ENCODE measurements around the gene RGL1.

The RGL1 gene

DNA sequence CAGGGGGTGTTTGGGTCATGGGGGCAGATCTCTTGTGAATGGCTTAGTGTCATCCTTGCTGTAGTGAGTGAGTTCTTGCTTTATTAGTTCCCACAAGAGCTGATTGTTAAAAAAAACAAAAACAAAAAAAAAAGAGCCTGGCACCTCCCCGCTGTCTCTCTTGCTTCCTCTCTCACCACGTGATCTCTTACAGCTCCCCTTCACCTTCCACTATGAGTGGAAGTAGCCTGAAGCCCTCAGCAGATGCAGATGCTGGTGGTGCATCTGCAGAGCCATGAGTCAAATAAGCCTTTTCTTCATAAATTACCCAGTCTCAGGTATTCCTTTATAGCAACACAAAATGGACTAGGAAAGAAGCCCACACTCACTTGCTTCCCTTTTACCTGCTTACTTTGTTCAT, 17.2 kb upstream of the RGL1 start:
- DNase-seq: no peak

DNA sequence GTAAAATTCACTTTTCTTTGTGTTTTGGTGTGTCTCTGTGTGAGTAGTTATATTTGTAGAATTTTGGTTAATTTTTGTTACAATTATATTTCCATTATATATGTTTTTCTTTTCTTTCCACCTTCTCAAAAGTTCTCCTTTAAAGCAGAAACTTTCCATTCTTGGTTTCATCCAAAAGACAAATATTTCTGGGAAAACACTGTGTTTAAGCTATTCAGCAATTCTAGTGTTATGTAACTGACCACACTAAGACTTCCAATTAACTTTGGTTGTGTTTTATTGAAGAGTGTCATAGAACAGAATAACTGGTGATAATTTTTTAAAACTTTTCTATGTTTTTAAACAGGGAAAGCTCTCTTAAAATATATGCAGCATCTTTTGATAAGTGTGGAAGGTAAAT, 13.6 kb upstream of the RGL1 start:
- no peak for DNase-seq

DNA sequence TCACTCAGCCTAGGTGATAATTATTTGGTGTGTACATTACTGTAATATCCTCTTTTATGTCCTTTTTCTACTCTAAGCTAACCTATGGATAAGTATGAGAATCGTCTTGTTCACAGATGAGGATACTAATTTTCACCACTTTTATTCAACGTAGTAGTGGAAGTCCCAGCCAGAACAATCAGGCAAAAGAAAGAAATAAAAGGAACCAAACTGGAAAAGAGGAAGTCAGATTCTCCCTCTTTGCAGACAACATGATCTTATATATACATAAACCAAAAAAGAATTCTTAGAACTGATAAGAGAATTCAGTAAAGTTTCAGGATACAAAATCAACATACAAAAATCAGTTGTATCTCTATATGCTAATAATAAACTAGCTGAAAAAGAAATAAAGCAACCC, 12.6 kb upstream of the RGL1 start:
- no peak for DNase-seq

- DNase-seq: no peak
These were observed 10.8 kb upstream of the RGL1 start for GRCh38 chr1:183794088-183794487.

DNA sequence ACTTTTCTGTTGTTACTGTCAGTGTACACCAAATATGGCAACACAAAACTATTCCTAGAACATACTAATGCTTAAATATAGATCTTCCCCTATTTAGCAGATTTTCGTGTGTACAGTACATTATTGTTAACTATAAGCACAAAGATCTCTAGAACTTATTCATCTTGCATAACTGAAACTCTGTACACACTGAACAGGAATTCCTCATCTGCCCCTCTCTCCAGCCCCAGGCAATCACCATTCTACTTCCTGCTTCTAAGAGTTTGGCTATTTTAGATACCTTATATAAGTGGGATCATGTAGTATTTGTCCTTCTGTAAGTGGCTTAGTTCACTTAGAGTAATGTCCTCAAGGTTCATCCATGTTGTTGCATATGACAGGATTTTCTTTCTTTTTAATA, 4.5 kb upstream of the RGL1 start:
- no peak for DNase-seq

DNA sequence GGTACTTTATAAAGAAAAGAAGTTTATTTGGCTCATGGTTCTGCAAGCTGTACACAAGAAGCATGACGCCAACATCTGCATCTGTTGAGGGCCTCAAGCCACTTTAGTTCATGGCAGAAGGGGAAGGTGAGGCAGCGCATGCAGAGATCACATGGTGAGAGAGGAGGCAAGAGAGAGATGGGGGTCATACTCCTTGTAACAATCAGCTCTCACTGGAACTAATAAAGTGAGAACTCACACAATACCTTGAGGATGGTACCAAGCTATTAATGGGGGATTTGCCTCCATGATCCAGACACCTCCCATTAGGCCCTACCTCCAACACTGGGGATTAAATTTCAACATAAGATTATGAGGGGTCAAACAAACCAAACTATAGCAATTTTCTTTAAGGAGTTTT, 3.3 kb upstream of the RGL1 start:
- no peak for DNase-seq

DNA sequence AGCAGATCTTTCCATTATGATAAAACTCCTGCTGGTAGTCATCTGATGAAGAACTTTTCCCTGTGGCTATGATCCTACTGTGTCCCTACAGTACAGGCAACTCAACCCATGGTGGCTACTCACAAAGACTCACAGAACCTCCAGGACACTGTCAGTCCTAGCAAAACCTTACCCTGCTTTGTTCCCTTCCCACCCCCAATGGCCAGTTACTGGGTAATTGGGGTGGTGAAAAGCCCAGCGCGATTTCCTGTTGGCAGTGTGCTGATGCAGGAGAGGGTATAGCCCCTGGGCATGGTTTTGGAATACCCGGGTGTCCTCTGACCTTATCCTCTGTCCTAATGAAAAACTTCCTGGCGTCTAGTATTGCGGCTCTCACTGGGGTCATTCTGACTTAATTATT, 533 bp upstream of the RGL1 start:
- no peak for DNase-seq

DNA sequence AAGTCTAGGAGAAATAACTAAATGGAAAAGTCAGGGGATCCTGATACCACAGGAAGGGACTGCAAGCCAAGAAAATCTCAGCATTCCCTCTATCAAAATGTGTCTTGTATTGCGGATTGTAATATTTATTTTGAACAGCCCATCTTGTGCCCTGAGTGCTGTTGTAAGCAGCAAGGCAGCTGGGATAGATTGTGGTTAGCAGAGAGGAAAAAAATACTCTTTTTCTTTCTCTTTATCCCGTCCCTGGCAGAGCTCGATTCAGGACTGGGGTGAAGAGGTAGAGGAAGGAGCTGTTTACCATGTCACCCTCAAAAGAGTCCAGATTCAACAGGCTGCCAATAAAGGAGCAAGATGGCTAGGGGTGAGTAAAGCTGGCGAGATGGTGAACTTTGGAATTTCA, 1.2 kb downstream of the RGL1 start:
- no peak for DNase-seq

GRCh38 chr1:183806675-183807074, 1.8 kb downstream of the RGL1 start:
- DNase-seq: no peak

DNA sequence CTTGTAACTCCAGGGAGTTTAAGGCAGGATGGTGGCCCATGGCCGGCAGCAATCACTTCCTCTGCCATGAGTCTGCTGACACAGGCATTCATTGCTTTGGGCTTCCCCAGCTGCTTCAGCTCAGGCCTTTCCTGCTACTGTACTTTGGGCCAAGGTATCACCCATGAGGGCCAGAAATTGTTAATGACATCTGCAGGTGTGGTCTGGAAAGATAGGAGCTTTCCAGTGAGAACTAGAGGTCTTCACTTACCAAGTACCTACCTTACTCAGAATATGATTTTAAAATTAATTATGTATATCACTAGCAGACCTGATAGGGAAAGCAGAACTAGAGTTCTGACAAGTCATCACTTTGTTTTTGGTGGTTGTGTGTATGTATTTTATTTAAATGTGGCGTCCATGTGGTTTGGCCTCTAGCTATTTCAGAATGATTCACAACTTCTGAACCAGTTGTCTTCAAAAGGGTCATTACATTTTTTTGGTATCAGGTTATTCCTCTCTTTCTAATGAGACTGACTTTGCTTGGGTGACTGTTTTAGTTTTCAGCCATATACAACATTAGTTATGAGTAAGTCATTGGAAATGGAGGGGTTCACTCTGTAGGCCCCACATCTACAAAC, 2.7 kb downstream of the RGL1 start:
- no peak for DNase-seq

GRCh38 chr1:183808296-183809027, 3.5 kb downstream of the RGL1 start:
- no peak for DNase-seq

DNA sequence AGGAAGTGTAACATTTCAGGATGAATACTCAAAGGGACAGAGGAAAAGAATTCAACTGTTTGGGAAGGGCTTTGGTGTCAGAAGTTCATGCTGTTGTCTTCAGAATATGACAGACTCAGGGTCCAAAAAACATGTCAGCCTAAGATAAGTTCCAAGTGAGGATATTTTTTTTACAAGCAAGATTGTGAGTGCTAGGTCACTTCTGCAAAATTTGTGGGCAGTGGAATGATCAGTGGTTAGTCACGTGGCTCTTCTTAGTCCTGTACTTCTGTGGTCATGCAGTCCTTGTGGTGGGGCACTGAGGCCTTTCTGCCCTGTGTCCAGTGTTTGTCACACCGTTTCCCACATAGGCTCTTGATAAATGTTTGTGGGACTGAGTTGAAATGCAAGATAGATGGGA, 5.2 kb downstream of the RGL1 start:
- no peak for DNase-seq

- no peak for DNase-seq
These were observed 6.0 kb downstream of the RGL1 start for GRCh38 chr1:183810756-183811544.

- no peak for DNase-seq
These were observed 7.2 kb downstream of the RGL1 start for GRCh38 chr1:183812128-183812527.

- no peak for DNase-seq
These were observed 8.0 kb downstream of the RGL1 start for GRCh38 chr1:183812686-183813569.

DNA sequence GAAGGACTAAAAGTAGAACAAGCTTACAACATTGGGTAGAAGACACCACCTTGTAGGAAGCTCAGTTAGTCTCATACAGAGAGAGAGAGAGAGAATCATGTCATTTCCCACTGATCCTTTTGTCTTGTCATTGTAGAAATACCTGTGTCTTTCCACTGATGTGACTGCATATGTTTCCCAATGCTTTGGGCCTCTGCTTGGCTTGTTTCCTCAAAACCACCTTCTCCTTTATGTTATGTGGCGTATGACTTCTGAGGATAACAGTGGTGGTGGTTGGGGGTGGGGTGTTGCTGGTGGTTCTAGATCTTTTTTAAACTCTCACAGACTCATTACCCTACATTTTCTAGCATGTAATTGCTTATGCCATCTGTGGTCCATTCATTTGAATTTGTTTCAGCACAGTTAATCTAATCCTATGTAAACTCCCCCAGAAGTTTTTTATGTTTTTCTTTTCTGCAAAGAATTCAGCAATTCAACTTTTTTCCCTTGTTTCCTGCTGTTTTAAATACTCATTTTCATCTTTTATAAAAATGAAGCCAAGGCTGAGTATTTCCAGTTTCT, 9.3 kb downstream of the RGL1 start:
- DNase-seq: no peak

- no peak for DNase-seq
These were observed 11.2 kb downstream of the RGL1 start for GRCh38 chr1:183816110-183816509.

DNA sequence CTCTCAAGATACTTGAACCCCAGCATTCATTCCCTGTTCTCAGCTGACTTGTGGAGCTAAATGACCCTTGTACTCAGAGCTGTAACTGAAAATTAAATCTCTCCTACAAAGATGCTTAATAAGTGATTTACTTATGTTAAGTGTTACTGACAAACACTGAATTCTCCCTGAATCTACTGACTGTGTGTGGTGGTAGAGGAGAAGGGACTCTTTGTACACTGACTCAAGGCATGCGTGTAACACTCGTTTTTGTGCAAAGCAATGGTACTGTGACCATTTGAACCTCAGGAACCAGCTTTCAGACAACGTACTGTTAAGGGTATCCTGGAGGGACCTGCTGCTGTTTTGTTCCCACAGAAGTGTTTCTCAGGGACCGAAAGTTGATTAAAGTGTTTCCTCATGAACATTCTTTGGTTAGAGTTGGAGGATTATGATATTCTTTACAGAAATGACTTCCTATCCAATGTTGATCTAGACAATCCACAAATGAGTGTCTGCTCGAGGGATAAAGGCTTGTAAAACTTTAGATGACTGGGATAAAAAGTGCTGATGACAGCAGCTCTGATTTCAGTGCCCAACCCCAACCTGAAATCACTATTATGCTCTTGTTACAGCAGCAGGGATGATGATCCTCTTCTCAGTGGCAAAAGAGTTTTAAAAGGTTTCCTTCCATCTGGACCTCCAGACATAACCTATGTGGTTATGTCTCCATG, 12.8 kb downstream of the RGL1 start:
- DNase-seq: no peak

DNA sequence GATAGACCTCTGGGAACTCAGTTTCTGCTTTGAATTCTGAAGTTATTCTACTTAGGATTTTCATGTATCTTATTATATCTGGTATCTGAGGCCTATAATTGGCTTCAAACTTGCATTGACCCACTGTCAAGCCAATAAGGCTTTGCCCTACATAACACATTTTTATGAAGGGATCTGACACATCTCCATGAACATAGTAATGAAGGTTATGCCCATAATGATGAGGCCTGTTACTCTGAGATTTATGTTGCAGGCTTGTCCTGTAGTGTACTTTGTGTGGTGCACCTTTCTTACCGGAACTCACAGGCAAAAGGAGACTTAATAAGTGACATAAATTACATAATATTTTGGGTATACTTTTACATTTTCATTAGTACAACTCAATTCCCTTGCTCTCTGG, 14.1 kb downstream of the RGL1 start:
- no peak for DNase-seq

- DNase-seq: no peak
These were observed 16.5 kb downstream of the RGL1 start for GRCh38 chr1:183821309-183821888.

GRCh38 chr1:183821889-183822611, 17.1 kb downstream of the RGL1 start:
- DNase-seq: no peak
